Stimulated activated CD4-positive, alpha-beta T cell treated with anti-CD3 and anti-CD28 coated beads, Interleukin-15, amount 100 ng/mL, for 48 hours (primary cell): ENCODE results near the gene TMEM141.
"Not testable (repeated sequence)": the region's sequence is repeated elsewhere in the genome, so short reads cannot be mapped to it uniquely, and the experiment has no call there.

Source experiments
- DNase-seq, 2 donors: peaks; one replicate each; pipeline ENCODE4 v3.0.0-alpha.2; 2020; ENCODE audit warnings: low read depth in 2 of 2

The TMEM141 gene

DNA sequence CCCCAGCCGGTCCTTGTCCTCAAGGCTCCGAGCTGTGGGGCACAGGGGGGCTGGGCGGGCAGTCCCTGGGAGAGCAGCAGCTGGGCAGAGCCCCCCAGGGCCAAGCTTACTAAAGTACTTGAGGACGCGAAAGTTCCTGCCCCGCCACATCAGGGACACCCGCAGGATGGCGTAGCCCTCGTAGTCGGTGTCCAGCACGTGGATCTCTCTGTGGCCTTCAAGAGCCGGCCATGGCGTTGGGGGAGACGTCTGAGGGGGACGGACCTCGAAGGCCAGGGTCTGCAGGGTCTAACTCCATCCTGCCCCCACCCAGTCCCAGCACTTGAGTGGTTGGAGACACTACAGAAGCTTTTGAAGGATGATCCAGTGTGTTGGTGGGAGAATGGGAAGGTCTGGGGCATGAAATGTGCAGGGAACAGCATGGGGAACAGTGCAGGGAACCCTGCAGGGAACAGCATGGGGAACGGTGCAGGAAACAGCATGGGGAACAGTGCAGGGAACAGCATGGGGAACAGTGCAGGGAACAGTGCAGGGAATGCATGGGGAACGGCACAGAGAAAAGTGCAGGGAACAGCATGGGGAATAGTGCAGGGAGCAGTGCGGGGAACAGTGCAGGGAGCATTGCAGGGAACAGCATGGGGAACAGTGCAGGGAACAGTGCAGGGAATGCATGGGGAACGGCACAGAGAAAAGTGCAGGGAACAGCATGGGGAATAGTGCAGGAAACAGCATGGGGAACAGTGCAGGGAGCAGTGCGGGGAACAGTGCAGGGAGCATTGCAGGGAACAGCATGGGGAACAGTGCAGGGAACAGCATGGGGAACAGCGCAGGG lies 35.6 kb upstream of the TMEM141 start:
- not testable (repeated sequence) for DNase-seq

DNA sequence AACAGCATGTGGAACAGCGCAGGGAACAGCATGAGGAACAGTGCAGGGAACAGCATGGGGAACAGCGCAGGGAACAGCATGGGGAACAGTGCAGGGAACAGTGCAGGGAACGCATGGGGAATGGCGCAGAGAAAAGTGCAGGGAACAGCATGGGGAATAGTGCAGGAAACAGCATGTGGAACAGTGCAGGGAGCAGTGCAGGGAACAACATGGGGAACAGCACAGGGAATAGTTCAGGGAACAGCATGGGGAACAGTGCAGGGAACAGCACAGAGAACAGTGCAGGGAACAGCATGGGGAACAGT lies 35.1 kb upstream of the TMEM141 start:
- DNase-seq = no peak

DNA sequence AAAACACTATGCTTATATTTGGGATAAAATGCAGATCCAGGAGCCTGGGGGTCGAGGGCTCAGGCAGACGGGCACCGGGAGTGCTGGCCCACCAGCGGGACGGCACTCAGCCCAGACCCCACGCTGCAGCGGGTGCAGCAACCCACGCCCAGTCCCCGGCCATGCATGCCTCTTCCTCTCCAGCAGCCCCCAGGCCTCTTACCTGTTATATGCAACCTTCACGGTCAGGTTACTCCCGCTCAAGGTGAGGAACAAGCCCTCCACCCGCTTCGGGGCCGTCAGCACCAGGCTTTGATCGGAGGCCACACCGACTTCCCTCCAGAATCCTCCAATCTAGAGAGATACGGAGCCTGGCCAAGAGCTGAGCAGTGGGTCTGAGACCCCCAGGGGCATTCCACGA lies 34.3 kb upstream of the TMEM141 start:
- DNase-seq = no peak

DNA sequence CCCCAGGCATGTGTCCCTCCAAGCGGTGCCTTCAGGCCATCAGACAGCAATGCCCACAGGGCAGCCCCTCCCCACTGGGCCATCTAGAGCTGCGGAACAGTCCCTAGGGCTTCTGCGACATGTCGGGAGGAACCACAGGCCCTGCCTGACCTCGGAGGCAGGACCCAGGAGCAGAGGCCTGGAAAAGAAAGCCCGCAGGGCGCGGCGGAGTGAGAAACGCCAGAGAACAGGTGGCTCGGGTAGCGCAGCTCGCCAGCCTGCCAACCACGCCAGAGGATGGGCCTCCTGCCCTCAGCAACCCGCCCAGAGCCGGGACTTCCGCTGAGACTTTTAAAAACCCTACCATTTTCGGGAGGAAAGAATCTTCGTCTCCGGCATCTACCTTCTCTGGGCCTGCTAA lies 33.8 kb upstream of the TMEM141 start:
- no peak for DNase-seq

DNA sequence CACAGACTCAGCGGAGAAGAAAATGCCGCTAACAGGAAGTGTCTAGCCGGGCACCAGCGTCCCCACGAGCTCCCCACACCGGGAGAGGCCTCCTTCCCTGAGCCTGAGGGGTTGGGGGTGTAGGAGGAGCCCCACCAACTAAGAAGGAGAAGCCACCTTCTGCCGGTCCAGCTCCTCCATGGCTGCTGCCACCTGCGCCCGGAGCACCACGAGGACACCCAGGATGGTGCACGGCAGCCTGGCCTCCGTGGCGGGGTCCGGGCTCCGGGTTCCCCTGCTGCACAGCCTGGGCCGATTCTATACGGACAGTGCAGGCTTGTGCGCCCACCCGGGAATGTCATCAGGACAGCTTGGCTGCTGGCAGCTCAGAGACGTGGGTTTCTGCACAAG lies 33.4 kb upstream of the TMEM141 start:
- DNase-seq = no peak

DNA sequence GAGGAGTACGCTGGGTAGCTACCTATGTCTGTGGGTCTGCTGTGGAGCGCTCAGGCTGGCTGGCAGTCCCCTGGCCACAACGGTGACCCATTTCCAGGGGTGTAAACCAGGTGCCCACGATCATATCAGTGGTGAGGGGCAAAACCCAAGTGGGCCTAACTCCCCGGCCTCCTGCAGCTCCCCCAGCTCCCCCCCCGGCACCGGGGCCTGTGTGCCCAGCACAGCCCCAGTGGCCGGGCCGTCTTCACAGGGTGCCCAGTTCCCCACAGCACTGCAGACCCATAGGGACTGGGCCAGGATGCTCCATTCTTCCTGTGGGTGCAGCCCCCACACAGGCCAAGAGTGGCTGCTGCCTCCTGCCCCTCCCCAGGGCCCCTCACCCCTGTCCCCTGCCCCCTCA lies 32.1 kb upstream of the TMEM141 start:
- DNase-seq = no peak

DNA sequence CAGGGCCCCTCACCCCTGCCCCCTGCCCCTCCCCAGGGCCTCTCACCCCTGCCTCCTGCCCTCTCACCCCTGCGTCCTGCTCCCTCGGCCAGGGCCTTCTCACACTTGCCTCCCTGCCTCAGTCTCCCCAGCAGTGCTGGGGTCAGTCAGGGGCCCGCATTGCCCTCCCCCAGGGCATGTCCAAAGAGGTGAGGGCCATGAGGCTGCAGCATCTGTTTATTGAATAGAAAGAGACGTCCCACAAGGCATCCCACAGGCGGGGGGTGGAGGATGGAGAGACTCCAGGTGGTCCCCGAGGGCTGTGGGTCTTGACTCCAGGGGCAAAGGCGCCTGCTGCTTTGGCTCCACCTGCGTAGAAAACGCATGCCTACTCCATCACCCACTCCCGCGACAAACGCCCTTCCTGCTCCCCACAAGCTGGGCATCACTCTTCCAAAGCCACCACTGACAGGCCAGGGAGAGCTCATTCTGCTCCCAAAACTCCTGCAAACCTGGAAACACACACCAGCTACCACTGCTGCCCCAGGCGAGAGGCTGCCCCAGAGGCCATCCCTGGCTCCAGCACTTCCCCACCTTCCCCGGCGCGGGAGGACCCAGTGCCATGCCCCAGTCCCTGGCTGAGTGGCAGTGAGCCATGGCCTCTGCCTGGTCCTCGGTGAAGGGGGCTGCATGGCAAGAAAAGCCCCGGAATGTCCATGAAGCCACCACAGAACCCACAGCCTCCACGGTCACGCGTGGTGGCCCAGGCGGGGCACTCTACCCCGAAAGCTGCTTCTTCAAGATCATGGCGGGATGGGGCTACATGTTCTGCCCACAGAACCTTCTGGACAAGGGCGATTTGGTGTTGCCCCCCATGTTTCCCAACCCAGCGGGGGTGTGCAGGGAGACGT lies 31.5 kb upstream of the TMEM141 start:
- no peak for DNase-seq

DNA sequence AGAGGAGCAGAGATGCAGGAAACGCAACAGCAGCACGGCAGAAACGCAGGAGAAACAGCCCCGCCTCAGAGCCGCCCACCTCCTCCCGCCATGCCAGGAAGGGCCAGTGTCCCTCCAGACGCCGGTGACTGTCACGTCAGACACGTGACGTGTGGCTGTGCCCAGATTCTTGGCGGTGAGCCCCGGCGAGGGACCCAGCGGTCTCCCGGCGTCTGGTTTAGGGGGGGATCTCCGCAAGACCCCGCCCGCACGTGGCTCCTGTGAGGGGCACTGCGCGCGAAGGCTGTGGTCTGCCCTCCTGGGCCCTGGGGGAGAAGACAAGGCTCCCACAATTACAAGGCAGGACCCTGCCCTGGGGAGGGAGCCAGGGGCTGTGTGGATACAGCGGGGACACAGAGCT lies 30.7 kb upstream of the TMEM141 start:
- DNase-seq = no peak

DNA sequence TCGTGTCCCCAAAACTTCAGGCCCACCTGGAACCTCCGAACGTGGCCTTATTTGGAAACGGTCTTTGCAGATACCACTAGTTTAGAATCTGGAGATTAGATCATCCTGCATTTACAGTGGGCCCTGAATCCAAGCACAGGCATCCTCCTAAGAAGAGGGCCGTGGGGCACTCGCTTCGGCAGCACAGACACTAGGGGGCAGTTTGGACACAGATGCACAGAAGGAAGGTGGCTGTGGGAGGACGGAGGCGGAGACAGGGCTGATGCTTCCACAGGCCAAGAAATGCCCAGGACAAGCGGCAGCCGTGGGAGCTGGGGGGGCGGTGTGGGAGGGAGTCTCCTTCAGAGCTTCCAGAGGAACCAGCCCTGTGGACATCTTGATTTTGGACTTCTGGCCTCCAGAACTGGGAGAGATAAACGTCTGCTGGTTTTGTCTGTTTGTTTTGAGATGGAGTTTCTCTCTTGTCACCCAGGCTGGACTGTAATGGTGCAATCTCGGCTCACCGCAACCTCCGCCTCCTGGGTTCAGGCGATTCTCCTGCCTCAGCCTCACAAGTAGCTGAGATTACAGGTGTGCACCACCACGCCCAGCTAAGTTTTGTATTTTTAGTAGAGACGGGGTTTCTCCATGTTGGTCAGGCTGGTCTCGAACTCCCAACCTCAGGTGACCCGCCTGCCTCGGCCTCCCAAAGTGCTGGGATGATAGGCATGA lies 30.2 kb upstream of the TMEM141 start:
- not testable (repeated sequence) for DNase-seq

DNA sequence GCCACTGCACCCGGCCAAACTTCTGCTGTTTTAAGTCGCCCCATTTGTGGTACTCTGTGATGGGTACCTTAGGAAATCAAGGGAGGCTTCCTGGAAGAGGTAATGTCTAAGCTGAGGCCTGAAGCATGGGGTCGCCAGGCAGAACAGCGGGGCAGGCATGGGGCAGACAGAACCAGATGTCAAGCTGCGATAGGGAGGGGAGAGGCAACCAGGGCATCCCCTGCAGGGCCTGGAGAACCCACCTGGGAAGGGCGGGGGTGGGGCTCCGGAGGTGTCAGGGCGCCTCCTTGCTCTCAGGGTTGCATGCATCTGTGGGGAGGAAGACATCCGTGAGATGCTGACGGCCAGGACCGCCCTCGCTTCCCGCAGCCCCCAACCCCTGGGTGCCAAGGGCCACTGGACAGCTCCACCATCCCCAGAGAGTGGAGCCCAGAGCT lies 29.6 kb upstream of the TMEM141 start:
- no peak for DNase-seq

DNA sequence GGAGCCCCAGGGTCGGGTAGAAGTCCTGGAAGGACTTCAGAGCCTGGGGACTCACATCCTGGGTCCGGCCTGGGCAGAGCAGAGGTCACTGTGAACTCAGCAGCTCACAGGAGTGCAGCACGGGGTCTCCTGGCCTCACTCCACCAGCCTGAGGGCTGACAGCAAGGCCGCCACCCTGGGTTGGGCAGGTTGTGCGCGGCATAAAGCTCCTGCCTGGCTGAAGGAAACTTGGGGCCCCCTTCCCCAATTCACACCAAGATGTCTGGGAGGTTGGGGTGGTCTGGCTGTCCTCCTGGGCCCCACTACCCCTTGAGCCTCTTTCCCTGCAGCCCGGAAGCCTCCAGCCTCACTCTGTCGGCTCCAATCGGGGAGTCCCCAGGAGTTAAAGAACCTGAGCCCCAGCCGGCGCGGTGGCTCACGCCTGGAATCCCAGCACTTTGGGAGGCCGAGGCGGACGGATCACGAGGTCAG lies 28.9 kb upstream of the TMEM141 start:
- DNase-seq = no peak

DNA sequence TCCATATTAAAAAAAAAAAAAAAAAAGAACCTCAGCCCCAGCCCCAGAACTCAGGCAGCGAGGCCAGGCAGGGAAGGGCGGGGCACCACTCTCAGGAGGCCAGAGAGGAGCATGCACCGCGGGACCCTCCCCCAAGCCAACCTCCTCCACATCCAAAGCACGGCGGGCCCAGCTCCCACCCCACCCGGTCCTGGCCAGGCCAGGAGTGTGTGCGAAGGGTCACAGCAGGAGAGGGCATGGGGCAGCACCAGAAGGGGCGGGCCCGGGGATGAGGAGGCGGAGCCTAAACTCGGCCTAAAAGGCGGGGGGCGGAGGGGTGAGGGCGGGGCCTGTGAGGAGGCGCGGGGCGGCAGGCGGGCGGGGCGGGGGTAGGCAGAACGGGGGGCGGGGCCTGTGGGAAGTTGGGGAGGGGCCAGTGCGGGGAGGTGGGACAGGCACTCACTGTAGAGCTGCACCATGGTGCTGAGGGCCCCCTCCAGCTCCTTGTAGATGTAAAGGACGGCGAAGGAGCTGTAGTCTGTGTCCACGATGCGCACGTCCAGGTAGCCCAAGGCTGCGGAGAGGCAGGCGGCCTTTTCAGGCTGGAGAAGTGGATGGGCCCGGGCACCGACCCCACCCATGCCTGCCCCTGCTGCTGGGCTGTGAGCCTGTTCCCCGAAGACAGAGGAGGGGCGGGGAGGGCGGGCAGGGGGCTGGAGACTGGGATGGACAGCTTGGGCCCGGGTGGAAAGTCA lies 28.1 kb upstream of the TMEM141 start:
- peak; percentile 26 to 51 for DNase-seq

DNA sequence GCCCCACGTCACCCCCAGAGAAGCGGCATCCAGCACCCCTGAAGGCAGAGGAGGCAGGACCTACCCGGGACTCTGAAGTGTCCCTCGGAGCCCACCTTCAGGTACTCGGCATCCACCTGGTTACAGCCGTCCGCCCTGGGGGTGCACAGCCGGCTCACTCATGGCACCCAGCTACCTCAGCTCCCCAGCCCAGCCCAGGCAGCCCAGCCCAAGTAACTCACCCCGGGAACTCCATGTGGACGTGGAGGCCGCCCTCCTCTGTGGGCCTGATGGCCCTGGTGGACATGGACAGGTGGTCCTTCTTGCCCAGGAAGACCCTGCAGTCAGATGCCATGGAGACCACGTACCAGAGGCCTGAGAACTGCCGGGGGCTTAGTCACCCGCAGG lies 27.5 kb upstream of the TMEM141 start:
- DNase-seq = no peak

DNA sequence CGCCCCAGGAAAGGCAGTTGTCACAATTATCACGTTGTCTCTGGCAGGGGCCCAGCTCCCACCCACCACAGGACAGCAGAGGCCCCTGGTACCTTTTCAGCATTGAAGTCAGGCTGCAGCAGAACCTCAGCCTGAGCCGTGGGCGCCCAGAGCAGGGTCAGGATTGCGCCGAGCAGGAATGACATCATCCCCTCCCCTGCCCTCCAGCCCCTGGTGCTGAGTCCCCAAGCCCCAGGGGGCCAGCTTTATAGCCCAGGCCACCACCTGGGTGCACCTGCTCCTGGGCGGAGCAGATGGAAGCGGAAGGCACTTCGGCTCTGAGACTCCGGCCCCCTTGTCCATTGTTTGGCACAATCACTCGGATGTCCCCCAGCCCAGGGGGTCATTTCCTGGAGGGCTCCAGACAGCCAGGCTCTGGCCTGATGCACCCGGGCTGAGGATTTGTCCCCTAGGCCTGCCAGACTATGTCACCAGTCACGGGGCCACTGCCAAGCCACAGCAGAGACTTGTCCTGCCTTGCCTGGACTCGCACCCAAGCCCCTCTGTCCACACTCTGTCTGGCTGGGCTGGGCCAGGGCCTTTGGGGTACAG lies 26.7 kb upstream of the TMEM141 start, which contains the start of gene LCN15:
LCN15 (minus strand) TSS at position 218 of the 591 bp plus-strand sequence; CDS start at position 188, 30 bp downstream.
- no peak for DNase-seq

DNA sequence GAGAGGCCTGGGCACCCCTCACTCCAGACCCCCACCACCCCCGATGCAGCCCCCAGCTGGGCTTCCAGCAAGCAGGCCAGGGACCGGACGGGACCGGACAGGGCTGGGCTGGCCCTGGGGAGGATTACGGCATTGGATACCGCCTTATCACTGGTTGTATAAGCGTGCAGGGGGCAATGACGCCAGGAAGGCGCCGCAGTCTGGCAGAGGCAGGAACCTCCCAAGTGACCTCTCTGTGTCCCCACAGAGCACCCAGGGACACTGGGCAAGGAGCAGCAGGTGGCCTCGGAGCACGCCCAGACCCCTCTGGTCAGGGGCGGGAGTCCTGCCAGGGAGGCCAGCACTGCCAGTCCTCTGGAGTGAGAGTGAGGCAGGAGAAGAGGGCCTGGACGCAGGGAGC lies 26.1 kb upstream of the TMEM141 start:
- DNase-seq = no peak

DNA sequence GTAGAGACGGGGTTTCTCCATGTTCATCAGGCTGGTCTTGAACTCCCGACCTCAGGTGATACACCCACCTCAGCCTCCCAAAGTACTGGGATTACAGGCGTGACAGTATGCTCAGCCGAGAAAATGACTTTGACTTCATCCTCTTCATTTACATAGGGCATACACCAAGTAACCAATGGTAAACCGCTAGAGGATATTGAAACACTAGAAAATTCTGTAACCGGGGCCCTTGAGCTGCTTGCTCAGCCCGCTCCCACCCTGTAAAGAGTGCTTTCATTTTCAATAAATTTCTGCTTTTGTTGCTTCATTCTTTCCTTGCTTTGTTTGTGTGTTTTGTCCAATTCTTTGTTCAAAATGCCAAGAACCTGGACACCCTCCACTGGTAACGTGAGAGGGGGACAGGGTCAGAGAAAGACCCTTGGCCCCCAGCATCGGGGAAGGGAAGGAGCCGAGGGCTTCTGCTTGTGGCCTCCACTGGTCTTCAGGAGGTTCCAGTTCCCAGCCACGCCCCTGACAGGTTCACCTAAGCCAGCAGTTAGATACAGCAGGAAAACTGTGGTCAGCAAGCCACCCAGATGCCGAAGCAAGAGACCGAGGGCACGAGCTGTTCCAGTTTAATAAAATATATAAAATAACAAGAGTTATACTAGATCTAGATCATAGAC lies 25.3 kb upstream of the TMEM141 start:
- DNase-seq = not testable (repeated sequence)

DNA sequence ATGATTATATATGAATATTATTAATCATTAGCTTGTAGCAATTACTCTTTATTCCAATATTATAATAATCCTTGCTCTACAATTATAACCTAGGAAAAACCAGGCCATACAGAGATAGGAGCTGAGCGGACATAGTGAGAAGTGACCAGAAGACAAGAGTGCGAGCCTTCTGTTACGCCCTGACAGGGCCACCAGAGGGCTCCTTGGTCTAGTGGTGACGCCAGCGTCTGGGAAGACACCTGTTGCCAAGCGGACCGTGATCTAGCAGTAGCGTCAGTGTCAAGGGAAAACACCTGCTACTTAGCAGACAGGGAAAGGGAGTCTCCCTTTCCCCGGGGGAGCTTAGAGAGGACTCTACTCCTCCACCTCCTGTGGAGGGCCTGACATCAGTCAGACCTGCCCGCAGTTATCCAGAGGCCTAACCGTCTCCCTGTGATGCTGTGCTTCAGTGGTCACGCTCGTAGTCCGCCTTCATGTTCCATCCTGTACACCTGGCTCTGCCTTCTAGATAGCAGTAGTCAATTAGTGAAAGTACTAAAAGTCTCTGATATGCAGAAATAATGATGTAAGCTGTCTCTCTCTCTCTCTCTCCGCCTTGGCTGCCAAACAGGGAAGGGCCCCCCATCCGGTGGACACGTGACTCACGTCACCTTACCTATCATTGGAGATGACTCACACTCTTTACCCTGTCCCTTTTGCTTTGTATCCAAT lies 24.6 kb upstream of the TMEM141 start:
- DNase-seq = peak; percentile 42 to 45

DNA sequence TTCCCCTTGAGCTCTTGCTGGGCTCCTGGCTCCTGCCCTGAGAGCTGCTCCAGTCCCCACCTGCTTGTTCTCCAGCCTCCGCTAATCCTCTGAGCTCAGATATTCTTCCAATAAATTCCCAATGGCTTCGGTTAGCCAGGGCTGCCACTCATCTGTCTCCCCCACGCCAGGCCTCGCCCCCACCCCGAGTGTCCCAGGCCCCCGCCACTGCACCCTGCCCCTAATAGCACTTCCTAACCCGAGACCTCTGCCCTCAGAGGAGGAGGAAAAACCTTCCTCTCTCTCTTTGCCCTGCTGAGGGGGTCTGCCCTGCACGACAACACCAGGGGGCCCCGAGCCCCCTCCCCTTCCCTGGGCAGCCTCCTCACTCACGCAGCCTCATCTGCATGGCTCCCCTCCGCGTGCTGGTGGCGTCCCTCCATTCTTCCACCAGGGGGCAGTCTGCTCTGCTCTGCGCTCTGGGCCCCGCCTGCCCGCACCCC lies 21.4 kb upstream of the TMEM141 start:
- DNase-seq = peak in 1 of 2 donors; percentile 58

DNA sequence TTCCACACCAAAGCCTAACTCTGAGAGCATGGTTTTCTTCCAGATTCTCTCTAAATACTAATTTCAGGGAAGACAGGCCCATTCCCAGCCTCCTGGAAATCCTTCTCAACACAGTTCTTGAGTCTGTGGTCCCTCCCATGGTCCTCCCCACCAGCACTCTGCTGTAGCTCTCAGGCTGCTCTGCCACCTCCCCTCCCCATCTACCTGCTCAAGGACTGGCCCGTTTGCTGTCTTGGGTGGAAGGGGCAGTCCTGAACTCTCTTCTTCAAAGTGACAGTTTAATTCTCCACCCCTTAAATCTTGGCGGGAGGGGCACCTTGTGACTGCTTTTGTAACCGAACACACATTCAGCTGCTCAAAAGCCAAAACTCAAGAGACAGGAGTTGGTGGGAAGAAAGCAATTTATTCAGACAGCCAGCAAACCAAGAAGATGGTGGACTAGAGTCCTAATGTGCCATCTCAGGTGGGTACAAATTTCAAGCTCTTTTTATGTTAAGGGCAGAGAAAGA lies 19.2 kb upstream of the TMEM141 start:
- no peak for DNase-seq
